SK-N-SH treated with all-trans-retinoic acid at 6 μM for 48 hours (cell line): ENCODE results near the gene BLVRB.
"Not testable (repeated sequence)": the region's sequence is repeated elsewhere in the genome, so short reads cannot be mapped to it uniquely, and the experiment has no call there.

Source experiments
- ARNTL ChIP-seq: fragments of 450-650 bp; formaldehyde crosslinking; IDR thresholded peaks from 2 replicates; pipeline ENCODE4 v1.5.0; 2020; ENCODE audit warnings: low read depth, mild to moderate bottlenecking, moderate library complexity, borderline replicate concordance
- BACH2 ChIP-seq: fragments of 250-450 bp; sonication (Bioruptor Pico); IDR thresholded peaks from 2 replicates; pipeline ENCODE4 v1.9.0; 2021; ENCODE audit warnings: mild to moderate bottlenecking, borderline replicate concordance
- OSR1 ChIP-seq: fragments of 250-450 bp; sonication (Bioruptor Pico); IDR thresholded peaks from 2 replicates; pipeline ENCODE4 v1.8.0; 2022; ENCODE audit warnings: moderate library complexity, mild to moderate bottlenecking, inconsistent platforms
- PATZ1 ChIP-seq: fragments of 250-450 bp; sonication (Bioruptor Pico); IDR thresholded peaks from 2 replicates; pipeline ENCODE4 v1.8.0; 2020; ENCODE audit warnings: mild to moderate bottlenecking, moderate library complexity, borderline replicate concordance
- ZFP3 ChIP-seq: fragments of 250-450 bp; sonication (Bioruptor Pico); IDR thresholded peaks from 2 replicates; pipeline ENCODE4 v1.5.0; 2020; ENCODE audit warnings: mild to moderate bottlenecking, moderate library complexity
- ZFP30 ChIP-seq: fragments of 450-650 bp; formaldehyde crosslinking; IDR thresholded peaks from 2 replicates; pipeline ENCODE4 v1.5.0; 2022; ENCODE audit warnings: mild to moderate bottlenecking, moderate library complexity
- TF ChIP-seq, protein P1 (sequence below): fragments of 250-450 bp; sonication (Bioruptor Pico); IDR thresholded peaks from 2 replicates; pipeline ENCODE4 v1.8.0; 2021; ENCODE audit warnings: low read depth, mild to moderate bottlenecking, moderate library complexity, borderline replicate concordance

DNA sequence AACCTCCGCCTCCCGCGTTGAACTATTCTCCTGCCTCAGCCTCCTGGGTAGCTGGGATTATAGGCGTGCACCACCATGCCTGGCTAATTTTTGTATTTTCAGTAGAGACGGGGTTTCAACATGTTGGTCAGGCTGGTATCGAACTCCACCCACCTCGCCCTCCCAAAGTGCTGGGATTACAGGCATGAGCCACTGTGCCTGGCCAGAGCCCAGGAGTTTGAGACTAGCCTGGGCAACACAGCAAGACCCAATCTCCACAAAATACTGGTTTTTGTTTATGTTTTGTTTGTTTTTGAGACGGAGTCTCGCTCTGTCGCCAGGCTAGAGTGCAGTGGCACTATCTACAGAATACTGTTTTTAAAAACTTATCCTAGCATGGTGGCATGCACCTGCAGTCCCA, 35.3 kb downstream of the BLVRB start:
- TF ChIP-seq, protein P1, sequence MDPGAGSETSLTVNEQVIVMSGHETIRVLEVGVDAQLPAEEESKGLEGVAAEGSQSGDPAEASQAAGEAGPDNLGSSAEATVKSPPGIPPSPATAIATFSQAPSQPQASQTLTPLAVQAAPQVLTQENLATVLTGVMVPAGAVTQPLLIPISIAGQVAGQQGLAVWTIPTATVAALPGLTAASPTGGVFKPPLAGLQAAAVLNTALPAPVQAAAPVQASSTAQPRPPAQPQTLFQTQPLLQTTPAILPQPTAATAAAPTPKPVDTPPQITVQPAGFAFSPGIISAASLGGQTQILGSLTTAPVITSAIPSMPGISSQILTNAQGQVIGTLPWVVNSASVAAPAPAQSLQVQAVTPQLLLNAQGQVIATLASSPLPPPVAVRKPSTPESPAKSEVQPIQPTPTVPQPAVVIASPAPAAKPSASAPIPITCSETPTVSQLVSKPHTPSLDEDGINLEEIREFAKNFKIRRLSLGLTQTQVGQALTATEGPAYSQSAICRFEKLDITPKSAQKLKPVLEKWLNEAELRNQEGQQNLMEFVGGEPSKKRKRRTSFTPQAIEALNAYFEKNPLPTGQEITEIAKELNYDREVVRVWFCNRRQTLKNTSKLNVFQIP (CRISPR knock-in tag): not testable (repeated sequence)
- not testable (repeated sequence) for TF ChIP-seq PATZ1 (CRISPR knock-in tag); ZFP30 (CRISPR knock-in tag); ARNTL (CRISPR knock-in tag); OSR1 (CRISPR knock-in tag); BACH2; ZFP3
